Renal cortex interstitium (tissue), 11 donors: Measurements from ENCODE around the gene HNRNPL. TPM values are rescaled to one million over a fixed set of nuclear protein-coding genes. Genes with fewer than 3 reads are reported as not detected.
"Not testable (repeated sequence)": the region's sequence is repeated elsewhere in the genome, so short reads cannot be mapped to it uniquely, and the experiment has no call there.

Experiments
- DNase-seq, 11 donors: peaks; one replicate each; pipeline ENCODE4 v3.0.0-alpha.2; 2013; ENCODE audit warnings: low read depth in 9 of 11, low spot score in 4 of 11; ENCODE audit errors: extremely low read depth in 1 of 11
- polyA plus RNA-seq, 3 donors: library from polyadenylated mRNA; unstranded; fragments of 120-200 nt; gene quantifications; one replicate each; pipeline ENCODE4 v1.2.1, GENCODE V29; 2013; ENCODE audit not compliant: insufficient read length in 3 of 3

Gene HNRNPL
- polyA plus RNA-seq, 3 donors: 449 to 563 (median 527) TPM

GRCh38 chr19:38854961-38855360 lies 5.2 kb upstream of the HNRNPL start:
- DNase-seq: not testable (repeated sequence)

DNA sequence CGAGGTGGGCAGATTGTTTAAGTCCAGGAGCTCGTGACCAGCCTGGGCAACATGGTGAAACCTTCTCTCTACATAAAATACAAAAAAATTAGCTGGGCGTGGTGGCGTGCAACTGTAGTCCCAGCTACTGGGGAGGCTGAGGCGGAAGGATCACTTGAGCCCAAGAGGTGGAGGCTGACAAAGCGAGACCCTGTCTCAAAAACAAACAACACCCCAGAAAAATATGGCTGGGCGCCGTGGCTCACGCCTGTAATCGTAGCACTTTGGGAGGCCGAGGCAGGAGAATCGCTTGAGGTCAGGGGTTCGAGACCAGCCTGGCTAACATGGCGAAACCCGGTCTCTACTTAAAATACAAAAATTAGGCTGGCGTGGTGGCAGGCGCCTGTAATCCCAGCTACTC lies 3.4 kb upstream of the HNRNPL start:
- DNase-seq: no peak

- no peak for DNase-seq
Measured at GRCh38 chr19:38852231-38853044, 2.7 kb upstream of the HNRNPL start.

- DNase-seq: peak in 10 of 11 donors; percentile 78 to 94 (median 90)
Measured at GRCh38 chr19:38851622-38852230, 1.9 kb upstream of the HNRNPL start.

- no peak for DNase-seq
Measured at GRCh38 chr19:38850976-38851621, 1.3 kb upstream of the HNRNPL start.

DNA sequence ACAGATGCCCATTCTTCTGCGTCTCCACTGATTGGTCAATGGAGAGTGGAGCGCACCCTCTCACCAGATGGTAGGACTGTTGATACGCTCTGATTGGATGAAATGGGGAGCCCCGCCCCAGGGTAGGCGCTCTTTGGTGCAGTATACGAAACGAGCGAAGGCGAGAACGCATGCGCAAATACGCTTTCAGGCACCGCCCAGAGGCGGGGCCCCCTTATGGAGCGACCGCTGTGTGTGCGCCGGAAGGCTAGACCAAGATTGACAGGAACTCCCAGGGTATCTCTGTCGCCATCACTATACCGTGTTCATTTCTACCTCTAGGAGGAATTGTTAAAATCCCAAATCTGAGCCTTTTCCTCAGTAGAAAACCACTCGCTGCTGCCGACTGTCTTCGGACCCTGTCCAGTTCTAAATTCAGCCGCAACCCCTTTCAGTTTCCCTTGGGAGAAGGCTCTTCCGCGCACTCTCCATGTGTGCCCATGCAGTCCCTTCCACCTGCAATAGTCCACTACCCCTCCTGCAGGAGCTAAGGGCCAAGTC lies 720 bp upstream of the HNRNPL start:
- DNase-seq: peak in 5 of 11 donors; percentile 100

DNA sequence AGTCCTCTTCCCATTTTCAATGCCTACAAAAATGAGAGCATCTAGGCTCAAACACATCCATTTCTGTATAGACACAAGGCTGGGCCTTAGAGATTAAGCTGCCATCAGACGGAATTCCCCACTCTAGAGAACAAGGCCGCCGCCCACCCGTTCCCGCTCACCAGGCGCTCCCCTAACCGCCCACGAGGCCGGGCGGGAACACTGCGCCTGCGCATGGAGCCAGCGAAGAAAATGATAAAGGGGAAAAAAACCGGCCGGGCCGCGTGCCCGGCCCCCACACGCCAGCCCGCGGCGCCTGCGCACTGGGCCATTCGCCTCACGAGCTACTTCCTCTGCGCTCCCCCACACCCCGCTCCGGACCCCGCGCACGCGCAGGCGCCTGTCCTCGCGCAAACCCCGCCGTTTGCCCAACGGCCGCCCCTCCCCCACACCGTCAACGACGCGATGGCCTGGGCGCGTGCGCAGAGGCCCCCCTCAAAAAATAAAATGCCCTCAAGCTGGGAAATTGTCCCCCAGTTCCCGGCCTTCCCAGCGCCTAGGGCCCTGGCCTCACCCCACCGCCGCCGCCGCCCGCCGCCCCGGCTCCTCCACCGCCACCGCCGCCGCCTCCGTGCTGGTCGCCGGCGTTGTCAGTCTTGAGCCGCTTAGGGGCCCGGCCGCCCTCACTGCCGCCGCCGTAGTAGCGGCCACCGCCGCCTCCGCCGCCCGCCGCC lies 483 bp downstream of the HNRNPL start:
- DNase-seq: peak; percentile 90 to 96 (median 93)

DNA sequence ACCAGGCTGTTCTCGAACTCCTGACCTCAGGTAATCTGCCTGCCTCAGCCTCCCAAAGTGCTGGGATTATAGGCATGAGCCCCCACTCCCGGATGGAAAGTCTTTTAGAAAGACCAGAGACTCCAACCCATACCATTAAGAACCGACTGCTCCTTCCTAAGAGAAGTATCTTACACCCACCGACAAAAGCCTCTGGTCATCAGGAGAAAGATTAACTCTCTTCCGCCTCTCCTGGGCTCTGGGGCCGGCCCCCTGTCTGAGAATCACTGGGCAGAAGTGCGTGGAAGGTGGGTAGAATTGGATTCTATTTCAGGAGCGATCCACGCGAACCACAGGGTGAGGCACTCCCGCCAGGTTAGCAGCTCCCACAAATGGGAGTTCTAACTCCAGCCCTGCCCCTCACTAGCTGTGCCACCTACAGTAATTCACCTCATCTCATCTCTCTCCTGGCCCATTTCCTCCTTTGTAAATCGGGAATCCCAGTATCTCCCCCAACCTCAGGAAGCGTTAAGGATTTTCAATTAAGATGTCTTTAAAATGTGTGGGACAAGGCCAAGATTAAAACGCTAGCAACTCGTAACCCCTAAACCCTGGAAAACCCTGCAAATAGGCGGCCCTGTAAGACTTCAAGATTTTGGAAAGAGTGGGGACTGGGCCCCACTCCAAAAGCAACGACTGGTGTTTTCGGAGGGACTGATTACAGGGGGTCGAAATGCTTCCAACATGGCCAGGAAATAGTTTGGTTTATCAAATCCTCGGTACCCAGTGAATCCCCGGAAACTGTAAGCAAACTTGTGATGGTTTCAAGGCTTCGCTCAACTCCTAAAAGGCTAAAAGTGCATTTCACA lies 1.3 kb downstream of the HNRNPL start:
- no peak for DNase-seq

DNA sequence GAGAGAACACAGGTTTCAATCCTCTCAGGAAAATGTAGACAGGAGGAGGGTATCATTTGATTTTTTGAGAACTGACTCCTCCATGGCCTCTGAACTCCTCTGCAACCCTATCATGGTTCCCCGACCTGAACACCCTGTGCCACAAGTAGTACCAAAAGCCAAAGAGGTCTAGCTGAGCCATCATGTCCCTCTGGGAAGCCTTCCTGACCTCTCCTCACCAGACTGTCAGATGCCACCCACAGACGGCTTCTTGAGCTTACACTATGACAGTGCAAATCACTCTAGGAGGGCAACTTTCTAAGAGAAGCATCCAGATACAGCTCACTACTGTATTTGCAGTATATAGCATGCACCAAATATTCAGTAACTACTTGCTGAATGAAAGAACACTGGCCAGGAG lies 3.7 kb downstream of the HNRNPL start:
- DNase-seq: no peak

DNA sequence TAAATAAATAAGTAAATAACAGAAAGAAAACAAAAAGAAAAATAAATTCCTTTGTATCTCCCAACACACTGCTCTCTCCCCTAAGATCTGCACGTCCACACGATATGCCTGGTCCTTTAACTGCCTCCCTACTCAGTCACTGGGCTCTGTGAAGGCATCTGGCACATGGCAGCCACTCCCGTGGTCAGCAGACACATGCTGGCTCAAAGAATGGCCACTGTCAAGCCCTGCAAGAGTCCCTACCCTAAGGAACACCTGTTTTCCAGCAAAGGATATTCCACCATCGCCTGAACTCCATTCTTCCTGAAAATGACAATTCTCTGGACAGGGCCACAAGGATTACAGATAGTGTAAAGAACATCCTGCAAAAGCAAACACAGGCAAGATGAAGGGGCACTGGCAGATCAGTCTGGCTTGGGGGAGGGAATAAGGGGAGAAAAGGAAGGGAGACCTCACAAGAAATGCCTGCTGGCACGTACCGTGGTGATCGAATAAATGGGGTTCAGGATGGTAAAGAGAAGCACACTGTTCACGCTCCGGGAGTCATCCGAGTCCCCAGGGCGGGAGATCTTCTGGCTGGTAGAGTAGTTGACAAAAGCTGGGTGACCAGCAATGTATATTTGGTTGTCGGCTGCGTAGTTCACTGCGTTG lies 4.3 kb downstream of the HNRNPL start:
- no peak for DNase-seq

- no peak for DNase-seq
Measured at GRCh38 chr19:38844093-38844686, 5.6 kb downstream of the HNRNPL start.

GRCh38 chr19:38843175-38843758 lies 6.5 kb downstream of the HNRNPL start:
- DNase-seq: no peak

DNA sequence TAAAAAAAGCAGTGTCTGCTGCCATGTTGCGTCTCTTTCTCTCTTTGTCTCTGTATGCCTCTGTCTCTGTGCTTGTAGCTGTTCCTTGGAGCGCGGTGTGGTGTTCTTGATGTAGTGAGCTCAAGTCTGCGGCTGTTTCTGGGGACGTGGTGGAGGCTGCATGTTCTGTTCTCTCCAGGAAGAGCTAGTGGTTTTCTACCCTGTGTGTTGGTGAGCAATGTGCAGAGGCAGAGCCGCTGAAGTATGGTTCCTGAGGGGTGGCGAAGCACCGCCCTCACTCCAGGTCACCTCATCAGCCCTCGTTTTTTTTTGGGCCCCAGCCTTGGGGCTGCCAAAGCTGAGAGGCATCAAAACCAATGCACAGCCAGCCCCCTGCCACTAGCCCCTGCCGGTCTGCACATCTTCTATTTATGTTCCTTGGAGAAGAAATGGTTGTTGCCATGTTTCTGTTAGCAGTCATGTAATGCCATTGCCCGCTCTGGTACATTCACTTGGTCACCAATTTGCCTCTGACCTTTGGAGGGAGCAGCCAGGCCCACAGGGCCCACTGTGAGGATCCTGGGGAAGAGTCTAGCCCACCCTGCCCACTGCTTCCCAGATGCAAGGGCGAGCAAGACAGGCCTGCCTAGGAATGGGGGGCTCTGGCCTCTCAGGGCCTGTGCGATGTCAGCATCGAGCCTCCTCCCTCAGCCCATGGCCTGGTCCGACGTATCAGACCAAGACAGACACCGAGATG lies 7.2 kb downstream of the HNRNPL start:
- DNase-seq: no peak

GRCh38 chr19:38841787-38842438 lies 7.9 kb downstream of the HNRNPL start:
- no peak for DNase-seq

GRCh38 chr19:38841180-38841766 lies 8.5 kb downstream of the HNRNPL start:
- DNase-seq: no peak

- no peak for DNase-seq
Measured at GRCh38 chr19:38840583-38840968, 9.2 kb downstream of the HNRNPL start.
